HCT116 (cell line): ENCODE data around the gene ZDHHC14.

Source experiments
- CBX3 ChIP-seq: IDR thresholded peaks from 2 replicates; pipeline ENCODE4 v1.6.1; 2012; ENCODE audit warnings: low read depth
- CEBPB ChIP-seq: IDR thresholded peaks from 2 replicates; pipeline ENCODE4 v1.6.1; 2012; ENCODE audit warnings: low read depth
- EZH2phosphoT487 ChIP-seq: fragments of 200-600 bp; IDR thresholded peaks from 2 replicates; pipeline ENCODE4 v1.6.1; 2018; ENCODE audit warnings: antibody characterized with exemption, borderline replicate concordance
- JUND ChIP-seq: IDR thresholded peaks from 2 replicates; pipeline ENCODE4 v1.6.1; 2012
- POLR2A ChIP-seq: IDR thresholded peaks from 2 replicates; pipeline ENCODE4 v1.7.0; 2011; ENCODE audit warnings: borderline replicate concordance; ENCODE audit not compliant: insufficient read depth, insufficient read length; ENCODE audit errors: extremely low read depth
- POLR2AphosphoS5 ChIP-seq: IDR thresholded peaks from 2 replicates; pipeline ENCODE4 v1.6.1; 2011; ENCODE audit warnings: mild to moderate bottlenecking, low read depth, low read length, moderate library complexity
- RAD21 ChIP-seq: IDR thresholded peaks from 2 replicates; pipeline ENCODE4 v1.6.1; 2012; ENCODE audit warnings: low read depth, mild to moderate bottlenecking
- SP1 ChIP-seq: IDR thresholded peaks from 2 replicates; pipeline ENCODE4 v1.6.1; 2012; ENCODE audit warnings: low read depth
- ZNF274 ChIP-seq: fragments of 200-500 bp; sonication (Bioruptor generic); IDR thresholded peaks from 2 replicates; pipeline ENCODE4 v1.6.1; 2014; ENCODE audit warnings: mild to moderate bottlenecking, low read depth, low read length, inconsistent platforms
- TF ChIP-seq, protein P1 (sequence below), 3 experiments: fragments of 200-600 bp in 1 of 3; sonication (generic) in 1 of 3; IDR thresholded peaks in 2 of 3; conservative IDR thresholded peaks in 1 of 3; 2 replicates each; pipeline ENCODE4 v1.5.1; 2012 to 2017; ENCODE audit warnings: low read depth in 2 of 3, low read length in 2 of 3, antibody characterized with exemption in 1 of 3, borderline replicate concordance in 1 of 3, control low read depth in 1 of 3, mild to moderate bottlenecking in 1 of 3, mixed read lengths in 1 of 3, mixed run types in 1 of 3, moderate library complexity in 1 of 3; ENCODE audit not compliant: insufficient read depth in 1 of 3

GRCh38 chr6:157525292-157525889 lies 144.4 kb downstream of the ZDHHC14 start:
- TF ChIP-seq ZNF274 (no peak), CEBPB (no peak), EZH2phosphoT487 (no peak), POLR2A (no peak), POLR2AphosphoS5 (no peak), SP1 (no peak), JUND (no peak), CBX3 (no peak), RAD21 (no peak)
- TF ChIP-seq, protein P1, sequence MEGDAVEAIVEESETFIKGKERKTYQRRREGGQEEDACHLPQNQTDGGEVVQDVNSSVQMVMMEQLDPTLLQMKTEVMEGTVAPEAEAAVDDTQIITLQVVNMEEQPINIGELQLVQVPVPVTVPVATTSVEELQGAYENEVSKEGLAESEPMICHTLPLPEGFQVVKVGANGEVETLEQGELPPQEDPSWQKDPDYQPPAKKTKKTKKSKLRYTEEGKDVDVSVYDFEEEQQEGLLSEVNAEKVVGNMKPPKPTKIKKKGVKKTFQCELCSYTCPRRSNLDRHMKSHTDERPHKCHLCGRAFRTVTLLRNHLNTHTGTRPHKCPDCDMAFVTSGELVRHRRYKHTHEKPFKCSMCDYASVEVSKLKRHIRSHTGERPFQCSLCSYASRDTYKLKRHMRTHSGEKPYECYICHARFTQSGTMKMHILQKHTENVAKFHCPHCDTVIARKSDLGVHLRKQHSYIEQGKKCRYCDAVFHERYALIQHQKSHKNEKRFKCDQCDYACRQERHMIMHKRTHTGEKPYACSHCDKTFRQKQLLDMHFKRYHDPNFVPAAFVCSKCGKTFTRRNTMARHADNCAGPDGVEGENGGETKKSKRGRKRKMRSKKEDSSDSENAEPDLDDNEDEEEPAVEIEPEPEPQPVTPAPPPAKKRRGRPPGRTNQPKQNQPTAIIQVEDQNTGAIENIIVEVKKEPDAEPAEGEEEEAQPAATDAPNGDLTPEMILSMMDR (IDR thresholded peaks at IDR 0.05 in 2 of 3, conservative IDR thresholded peaks at IDR 0.05 in 1 of 3; ENCODE audit: borderline replicate concordance in 1 of 3, insufficient read depth in 1 of 3, low read depth in 2 of 3, low read length in 2 of 3), result no peak
